BJ (cell line): ENCODE measurements around the gene RBMS3. TPM values are rescaled to one million over a fixed set of nuclear protein-coding genes. Genes with fewer than 3 reads are reported as not detected.

Source experiments
- CTCF ChIA-PET: fragments of 350-600 bp; formaldehyde crosslinking; extraction: SDS; loops from one replicate; lab custom pipeline; 2021; ENCODE audit warnings: antibody characterized with exemption, inconsistent platforms; lab: Yijun Ruan, JAX
- POLR2A ChIA-PET: fragments of 300-600 bp; sonication (Branson Sonifier 250); formaldehyde crosslinking; extraction: SDS; loops from one replicate; lab custom pipeline; 2021; ENCODE audit warnings: antibody characterized with exemption; lab: Charles Lee
- DNase-seq: peaks from one replicate; pipeline ENCODE4 v3.0.0-alpha.2; 2011; ENCODE audit warnings: low read depth
- H3K27me3 ChIP-seq: 2 replicates; pipeline ENCODE4 v1.6.0; 2011; ENCODE audit warnings: low read length; ENCODE audit not compliant: control insufficient read depth, insufficient read depth
- H3K36me3 ChIP-seq: 2 replicates; pipeline ENCODE4 v1.5.1; 2011; ENCODE audit warnings: low read length; ENCODE audit not compliant: control insufficient read depth, insufficient read depth
- H3K4me3 ChIP-seq: 2 replicates; pipeline ENCODE4 v1.5.1; 2011; ENCODE audit warnings: low read depth, mild to moderate bottlenecking, control low read depth, low read length
- polyA plus RNA-seq: library from polyadenylated mRNA; depleted of rRNA; stranded (reverse); fragments of >200 nt; gene quantifications from 2 replicates; pipeline ENCODE4 v1.2.3, GENCODE V29; 2011
- TF ChIP-seq, protein P1 (sequence below): IDR thresholded peaks from 2 replicates; pipeline ENCODE4 v1.5.1; 2011; ENCODE audit warnings: low read depth, mild to moderate bottlenecking, control low read depth, inconsistent platforms, low read length, moderate library complexity; ENCODE audit not compliant: insufficient read depth

The RBMS3 gene
- polyA plus RNA-seq, 1 experiment: 14.5 TPM

DNA sequence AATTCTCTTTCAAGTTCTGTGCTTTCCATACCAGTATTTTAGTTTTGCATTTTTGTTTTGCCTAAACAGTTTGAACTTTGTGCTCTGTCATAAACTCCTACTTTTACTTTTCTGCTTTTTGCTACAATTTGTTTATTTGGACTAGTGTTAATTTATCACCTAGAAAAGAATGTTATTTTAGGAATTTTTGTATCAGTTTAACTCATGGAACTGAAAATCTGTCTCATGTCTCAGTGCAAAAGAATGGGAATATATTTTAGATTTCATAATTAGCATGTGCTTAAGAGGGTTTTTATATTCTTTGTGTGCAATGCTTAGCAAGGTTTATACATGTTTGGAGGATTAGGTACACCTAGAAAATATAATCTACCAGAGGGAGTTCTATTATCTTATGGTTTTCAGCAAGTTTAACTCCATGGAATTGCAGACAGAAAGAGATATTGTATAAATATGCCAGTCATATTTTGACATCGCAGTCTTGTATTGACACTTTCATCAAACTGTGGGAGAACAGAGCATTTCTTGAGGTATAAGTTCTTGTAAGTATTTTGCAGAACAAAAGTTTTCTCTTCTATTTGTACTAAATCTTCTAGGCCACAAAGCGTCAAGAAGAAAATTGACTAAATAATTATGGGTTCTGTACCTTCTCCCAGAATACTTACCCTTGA, 409.9 kb downstream of the RBMS3 start:
- TF ChIP-seq, protein P1, sequence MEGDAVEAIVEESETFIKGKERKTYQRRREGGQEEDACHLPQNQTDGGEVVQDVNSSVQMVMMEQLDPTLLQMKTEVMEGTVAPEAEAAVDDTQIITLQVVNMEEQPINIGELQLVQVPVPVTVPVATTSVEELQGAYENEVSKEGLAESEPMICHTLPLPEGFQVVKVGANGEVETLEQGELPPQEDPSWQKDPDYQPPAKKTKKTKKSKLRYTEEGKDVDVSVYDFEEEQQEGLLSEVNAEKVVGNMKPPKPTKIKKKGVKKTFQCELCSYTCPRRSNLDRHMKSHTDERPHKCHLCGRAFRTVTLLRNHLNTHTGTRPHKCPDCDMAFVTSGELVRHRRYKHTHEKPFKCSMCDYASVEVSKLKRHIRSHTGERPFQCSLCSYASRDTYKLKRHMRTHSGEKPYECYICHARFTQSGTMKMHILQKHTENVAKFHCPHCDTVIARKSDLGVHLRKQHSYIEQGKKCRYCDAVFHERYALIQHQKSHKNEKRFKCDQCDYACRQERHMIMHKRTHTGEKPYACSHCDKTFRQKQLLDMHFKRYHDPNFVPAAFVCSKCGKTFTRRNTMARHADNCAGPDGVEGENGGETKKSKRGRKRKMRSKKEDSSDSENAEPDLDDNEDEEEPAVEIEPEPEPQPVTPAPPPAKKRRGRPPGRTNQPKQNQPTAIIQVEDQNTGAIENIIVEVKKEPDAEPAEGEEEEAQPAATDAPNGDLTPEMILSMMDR: no peak
- ChIA-PET POLR2A (no interaction called here), CTCF (no interaction called here)
- H3K4me3 ChIP-seq: no peak overlapping the region
- no peak for DNase-seq
- no peaks in the 10 kb centered on the region for H3K27me3 ChIP-seq
- no peaks in the 10 kb centered on the region for H3K36me3 ChIP-seq

DNA sequence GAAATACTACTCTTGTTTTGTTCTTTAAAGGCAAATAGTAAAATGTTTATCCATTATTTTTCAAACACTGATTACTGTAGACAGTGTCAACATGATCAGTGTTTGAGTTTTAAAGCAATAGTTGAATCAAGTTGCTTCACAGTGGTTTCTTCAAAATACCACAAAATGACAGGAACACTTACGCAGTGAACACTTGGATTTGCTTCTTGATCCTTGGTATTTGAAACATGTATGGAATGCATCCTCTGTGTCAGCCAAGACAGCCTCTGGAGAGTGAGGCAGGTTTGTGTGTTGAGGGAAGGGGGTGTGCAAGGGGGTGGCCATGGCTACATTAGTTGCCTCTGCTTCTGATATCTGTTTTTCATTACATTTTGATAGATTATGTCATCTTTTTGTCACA, 413.0 kb downstream of the RBMS3 start:
- peak; percentile 50 for DNase-seq
- no peaks in the 10 kb centered on the region for H3K27me3 ChIP-seq
- no peaks in the 10 kb centered on the region for H3K36me3 ChIP-seq
- POLR2A ChIA-PET: no interaction called here
- CTCF ChIA-PET: no interaction called here
- TF ChIP-seq, protein P1: no peak
- H3K4me3 ChIP-seq: no peak overlapping the region

DNA sequence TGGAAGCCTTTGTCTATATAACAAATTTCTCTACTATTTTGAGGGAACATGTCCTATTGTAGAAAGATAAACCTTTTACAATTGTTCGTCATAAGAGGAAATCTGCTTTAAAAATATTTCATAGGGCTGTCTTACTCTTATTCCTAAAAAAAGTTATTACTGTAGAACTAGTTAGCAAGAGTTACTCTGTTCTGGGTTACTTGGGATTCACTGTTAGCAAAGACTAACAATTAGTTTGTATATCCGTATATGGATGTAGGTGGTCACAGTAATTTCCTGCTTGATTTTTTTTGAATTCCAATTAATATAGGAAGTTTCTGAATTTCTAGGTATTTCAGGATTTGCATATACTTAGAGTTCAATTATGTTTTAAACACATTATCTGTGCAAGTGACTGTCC, 413.5 kb downstream of the RBMS3 start:
- no peaks in the 10 kb centered on the region for H3K36me3 ChIP-seq
- ChIA-PET POLR2A (no interaction called here), CTCF (interaction anchor here (0.7 kb wide), 1 partner anchor 777 kb away, joined by 3 read pairs; no protein-coding TSS in a partner anchor)
- TF ChIP-seq, protein P1: no peak
- H3K4me3 ChIP-seq: no peak overlapping the region
- no peaks in the 10 kb centered on the region for H3K27me3 ChIP-seq
- DNase-seq: peak; percentile 5

DNA sequence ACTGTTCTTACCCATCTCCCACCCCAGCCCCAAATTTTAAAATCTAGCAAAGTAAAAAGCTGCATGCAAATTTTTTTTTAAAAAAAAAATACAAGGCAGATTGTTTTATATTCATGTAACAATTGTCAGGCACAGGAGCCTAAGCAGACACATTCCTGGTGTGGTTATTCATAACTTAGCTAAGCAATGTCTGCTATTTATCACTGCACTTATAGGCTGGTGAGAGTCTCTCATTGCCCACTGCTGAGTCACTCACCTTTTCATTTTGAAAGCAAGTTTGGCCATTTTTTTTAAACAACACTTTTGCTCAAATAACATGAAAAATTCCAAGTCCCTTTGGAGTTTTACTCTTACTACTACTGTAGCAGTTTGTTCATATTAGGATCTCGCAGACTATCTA, 413.9 kb downstream of the RBMS3 start:
- H3K27me3 ChIP-seq: no peaks in the 10 kb centered on the region
- H3K4me3 ChIP-seq: no peak overlapping the region
- CTCF ChIA-PET: interaction anchor here (0.7 kb wide), 1 partner anchor 778 kb away, joined by 3 read pairs; no protein-coding TSS in a partner anchor
- H3K36me3 ChIP-seq: no peaks in the 10 kb centered on the region
- peak; percentile 71 for DNase-seq
- POLR2A ChIA-PET: no interaction called here
- TF ChIP-seq, protein P1: no peak

DNA sequence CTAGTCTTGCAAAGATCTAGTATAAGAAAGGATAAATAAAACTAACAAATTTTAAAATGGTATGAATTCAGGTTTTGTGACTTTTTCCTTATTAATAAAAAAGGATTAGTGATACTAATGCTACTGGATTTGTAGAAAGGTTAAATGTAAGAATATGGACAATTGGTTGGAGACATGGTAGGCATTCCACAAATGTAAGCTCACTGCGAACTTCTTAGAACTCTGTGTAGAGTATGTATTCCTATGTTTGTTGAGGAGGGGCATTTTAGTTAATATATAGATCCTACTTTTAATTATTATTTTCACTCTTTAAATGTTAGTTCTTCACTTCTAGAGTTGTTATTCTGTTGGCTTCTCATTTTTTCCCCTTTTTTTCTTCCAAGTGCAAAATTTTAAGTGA, 414.3 kb downstream of the RBMS3 start:
- POLR2A ChIA-PET: no interaction called here
- CTCF ChIA-PET: interaction anchor here (0.7 kb wide), 1 partner anchor 778 kb away, joined by 3 read pairs; no protein-coding TSS in a partner anchor
- TF ChIP-seq, protein P1: no peak
- Histone ChIP-seq H3K4me3 (no peak overlapping the region), H3K27me3 (no peaks in the 10 kb centered on the region), H3K36me3 (no peaks in the 10 kb centered on the region)
- no peak for DNase-seq
